NCI-H82 (cell line): ENCODE measurements around the gene BORCS5.

ENCODE experiments used
- DNase-seq: peaks from one replicate; lab custom pipeline; 2025; lab: John Stamatoyannopoulos, UW

BORCS5 gene

DNA sequence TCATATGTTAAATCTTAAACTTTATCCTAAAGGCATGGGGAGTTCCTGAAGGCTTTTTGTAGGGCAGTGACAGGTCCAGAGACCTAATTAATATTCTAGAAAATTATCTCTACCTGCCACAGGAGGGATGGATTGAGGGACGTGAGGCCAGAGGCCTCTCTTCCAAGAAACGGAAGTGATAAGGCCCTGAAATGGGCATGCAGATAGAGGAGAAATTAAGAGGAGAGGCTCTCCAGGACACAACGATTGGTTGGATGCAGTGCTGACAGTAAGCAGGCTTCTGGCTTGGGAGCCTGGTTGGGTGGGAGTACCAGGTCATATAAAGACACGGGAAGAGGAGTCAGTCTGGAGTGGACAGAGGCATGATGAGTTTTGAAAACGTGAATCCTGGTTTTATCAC is 3.1 kb upstream of the BORCS5 start:
- DNase-seq = no peak

DNA sequence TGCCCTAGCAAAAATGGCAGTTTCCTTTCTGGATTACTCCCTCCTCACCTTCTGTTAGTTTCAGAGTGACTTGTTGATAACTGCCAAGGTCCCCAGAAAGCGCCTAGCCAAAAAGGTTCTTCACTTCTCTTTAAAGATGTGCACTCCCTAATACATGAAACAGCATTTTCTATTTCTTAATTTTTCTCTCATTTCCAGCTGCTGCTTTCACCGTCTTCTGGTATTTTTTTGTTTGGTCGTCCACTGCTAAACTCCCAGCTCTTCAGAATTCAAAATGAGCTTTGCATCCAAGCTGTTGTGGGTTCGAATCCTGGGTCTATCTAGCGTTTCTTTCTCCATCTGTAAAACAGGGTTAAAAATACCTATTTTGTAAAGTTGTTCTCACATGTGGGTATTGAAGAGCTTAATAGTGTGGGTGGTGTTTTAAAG is 397 bp upstream of the BORCS5 start:
- DNase-seq = no peak

DNA sequence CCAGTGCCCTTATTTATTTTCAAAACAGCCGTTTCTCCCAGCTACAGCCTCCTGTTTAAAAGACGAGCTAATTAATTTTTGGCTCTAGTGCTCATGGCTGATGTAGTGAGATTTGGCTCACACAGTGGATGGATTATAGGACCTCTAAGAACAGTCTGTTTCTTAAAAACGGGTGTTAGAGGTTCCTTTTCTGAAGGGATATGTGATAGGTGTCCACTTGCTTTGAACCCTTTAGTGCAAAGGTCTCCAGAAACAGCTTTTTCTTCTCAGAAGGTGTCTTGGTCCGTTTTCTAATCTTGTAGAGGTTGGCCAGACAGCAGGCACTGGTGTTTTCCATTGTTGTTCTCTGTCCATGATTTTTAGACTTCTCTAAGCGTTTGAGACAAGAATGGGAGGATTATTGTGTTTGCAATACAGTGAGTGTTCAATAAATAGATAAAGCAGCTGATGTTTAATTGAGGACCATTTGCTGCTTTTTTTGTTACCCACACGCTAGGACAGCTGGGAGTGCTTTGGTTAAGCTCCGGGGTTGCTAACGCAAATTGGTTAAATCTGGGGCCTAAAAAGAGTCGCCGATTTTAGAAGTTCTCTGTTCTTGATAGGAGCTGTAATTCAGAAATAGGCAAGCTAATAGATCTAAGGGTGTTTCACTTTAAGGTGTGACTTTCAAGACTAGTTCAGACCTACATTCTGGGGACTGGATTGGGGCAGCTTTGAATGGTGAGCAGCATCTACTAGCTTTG is 1.0 kb downstream of the BORCS5 start:
- peak; percentile 71 for DNase-seq

DNA sequence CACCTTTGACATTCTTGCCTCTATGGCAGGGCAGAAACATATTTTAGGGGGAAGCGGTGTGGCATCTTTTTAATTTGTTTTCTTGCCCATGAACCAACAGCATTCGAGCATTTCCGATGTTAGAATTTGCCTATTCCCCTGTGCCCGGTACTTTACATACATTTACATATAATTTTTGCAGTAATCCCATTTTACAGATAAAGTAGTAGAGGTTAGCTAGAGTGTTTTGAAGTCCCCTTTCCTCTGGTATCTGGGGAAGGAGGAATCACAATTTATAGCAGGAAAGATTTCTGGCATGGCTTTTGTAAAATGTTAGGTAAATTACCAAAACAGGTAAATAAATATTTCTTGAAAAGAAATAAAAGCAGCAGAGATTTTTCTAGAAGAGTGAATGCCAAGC is 1.6 kb downstream of the BORCS5 start:
- DNase-seq = no peak

DNA sequence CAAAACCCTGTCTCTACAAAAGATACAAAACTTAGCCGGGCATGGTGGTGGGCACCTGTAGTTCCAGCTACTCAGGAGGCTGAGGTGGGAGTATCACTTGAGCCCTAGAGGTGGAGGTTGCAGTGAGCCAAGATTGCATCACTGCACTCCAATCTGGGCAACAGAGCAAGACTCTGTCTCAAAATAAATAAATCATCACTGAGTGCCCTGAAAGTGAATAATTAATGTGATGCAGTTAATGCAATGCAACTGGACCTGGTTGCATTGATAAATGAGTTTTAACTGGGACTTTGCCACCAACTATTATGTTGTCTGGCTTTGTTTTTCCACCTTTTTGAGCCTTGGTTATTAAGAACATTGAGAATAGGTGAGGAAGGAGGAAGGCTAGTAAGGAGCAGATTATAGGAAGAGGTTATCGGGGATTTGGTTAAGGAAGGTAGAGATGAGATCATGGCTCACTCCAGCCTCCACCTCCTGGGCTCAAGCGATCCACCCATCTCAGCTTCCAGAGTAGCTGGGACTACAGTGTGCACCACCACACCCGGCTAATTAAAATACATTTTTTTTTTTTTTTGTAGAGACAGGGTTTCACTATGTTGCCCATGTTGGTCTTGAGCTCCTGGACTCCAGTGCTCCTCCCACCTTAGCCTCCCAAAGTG is 8.0 kb downstream of the BORCS5 start:
- no peak for DNase-seq

DNA sequence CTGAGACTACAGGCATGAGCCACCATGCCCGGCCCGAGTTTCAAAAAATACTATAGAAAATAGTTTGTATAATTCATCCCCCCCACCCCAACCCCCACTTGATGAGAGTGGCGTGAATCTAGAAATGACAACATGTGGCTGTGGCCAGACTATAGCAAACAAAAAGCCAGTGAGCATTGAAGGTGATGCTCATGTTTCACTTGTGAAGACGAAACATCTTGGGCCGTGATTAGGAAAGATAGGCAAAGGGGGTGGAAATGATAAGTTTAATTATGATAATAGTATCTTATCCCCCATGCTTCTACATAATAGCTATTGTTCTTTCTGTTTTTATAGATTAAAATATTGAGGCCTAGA is 8.5 kb downstream of the BORCS5 start:
- DNase-seq = no peak

DNA sequence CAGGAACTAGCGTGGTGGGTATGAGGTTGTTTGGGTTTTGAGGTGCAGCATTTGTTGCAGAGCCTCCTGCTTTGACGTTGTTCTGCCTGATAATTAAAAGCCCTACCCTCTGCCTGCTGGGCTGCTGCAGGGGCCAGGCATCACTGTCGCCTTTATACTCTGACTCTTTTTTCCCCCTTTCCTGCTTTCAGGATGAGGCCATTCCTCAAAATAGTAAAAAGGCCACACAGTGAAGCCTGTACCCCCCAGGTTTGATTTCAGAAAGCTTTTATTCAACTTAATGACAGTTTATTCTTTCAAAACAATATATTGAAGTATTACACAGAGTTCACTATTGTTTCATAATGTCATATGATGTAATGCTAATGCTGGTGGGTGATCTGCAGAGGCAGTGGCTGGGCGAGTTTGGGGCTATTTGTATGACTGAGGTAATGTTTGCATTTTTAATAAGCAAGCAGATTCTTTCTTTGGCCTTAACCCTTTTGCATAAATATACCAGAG is 9.1 kb downstream of the BORCS5 start:
- DNase-seq = no peak

DNA sequence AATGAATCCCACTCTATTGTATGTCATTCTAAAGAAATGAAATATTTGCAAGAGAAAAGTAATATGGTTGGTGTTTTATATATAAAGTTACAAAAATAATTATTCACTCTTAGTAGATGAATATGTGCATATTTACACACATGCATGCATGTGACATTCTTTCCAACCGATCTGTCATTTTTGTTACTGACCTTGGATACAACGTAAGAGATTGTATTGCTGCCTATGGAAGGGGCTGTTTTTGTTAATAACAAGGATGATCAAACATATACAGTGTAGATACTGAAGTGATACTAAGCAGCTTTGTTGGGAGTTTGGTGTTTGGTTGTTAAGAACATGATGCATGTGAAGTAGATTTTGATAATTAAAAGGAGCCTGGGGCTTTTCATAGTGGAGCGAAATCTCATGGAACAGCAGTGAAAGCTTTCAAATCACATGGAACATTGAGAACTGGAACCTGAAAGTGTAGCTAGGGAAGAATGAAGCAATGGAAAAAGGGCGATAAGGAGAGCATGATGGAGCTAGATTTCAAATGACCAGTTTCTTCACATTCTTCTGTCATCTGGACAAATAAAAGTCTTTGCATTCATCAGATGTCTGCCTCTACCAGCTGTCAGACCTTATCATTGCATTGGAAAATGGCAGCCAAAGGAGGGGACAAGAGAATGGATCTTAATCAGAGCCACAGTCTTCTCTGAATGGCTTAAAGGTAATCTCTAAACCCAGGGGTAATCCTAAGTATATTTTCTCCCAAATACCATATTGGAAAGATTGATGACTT is 10.0 kb downstream of the BORCS5 start:
- peak; percentile 35 for DNase-seq

DNA sequence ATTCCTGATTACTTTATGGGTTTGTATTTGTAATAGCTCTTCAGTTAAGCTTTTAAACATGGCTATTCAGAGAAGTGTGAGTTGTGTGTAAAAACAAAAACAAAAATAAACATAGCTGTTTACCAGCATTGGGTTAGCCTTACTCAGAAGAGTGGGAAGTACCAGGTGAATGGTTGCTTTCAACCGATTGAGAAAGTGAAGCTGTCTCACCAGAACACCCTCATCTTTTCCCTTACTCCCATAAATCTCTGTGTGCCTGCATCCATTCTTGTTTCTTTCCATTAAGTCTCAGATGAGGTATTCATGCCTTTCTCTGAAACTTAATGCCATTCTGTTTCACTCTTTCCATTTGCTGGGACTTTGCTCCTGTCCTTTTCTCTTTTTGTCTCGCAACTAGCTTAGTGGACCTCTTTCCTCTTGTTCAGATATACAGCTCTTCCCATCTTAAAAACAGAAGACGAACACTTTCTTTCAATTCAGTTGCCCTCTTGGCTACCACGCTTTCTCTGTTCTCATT is 10.7 kb downstream of the BORCS5 start:
- no peak for DNase-seq

DNA sequence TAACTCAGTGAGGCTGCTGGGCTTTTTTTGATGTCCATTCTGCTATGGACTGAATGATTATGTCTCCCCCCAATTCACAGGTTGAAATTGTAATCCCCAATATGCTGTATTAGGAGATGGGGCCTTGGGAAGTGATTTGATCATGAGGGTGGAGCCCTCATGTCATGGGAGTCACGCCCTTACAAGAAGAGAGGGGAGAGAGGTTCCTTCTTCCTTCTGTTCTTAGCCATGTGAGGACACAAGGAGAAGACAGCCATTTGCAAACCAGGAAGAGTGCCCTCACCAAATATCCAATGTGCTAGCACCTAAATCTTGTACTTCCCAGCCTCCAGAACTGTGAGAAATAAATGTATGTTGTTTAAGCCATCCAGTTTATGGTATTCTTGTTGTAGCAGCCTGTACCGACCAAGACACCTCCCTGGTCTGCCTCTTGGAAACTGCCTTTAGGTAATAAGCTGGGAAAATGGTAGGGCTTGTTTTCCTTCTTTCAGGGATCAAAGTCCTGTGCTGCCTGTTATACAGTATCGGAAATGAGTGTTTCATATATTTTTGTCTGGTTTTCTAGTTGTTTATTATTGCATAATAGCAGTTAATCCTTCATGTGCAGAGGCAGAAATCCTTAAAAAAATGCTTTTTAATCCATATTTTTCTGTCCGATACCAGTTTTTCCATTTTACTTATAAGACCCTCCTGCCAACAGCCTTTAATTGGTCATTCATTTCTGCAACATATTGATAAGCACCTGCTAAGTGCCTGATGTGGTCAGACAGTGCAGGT is 16.3 kb downstream of the BORCS5 start:
- no peak for DNase-seq

DNA sequence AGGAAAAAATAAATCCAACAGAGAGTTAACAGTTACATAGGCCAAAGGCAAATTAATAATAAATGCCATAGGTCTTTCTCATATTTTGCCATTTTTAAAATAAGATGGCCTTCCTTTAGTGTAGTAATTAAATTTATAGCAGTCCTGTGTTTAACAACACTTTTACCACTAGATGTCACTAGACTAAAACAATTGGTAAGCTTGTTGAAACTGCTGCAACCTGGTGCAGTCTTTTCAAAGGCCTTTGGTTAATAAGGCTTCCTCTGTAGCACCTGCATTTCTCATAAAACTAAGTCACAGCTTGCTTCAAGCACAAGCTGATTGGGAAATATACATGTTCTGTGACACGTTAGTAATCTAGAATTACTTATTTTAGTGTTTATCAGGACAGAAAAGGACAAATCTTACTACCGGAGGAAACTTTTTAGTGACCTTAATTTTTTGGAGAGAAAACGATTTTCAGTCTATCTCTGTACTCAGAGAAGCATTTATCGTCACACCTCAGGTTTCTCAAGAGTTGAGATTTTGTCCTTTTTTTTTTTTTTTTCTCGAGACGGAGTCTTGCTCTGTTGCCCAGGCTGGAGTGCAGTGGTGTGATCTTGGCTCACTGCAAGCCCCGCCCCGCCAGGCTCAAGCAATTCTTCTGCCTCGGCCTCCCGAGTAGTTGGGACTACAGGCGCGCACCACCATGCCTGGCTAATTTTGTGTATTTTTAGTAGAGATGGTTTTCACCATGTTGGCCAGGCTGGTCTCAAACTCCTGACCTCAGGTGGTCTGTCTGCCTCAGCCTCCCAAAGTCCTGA is 20.0 kb downstream of the BORCS5 start:
- DNase-seq = peak; percentile 88

DNA sequence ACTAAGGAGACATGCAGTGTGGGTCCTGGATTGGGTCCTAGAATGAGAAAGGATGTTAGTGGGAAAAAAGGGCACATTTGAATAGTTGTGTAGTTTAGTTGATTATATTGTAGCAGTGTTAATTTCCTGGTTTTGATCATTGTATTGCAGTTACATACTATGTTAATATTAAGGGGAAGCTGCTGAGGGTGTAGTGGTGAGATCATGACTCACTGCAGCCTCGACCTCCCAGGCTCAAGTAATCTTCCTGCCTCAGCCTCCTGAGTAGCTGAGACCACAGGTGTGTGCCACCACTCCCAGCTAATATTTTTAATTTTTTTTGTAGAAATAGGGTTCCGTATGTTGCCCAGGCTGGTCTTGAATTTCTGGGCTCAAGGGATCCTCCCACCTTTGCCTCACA is 21.7 kb downstream of the BORCS5 start:
- no peak for DNase-seq

DNA sequence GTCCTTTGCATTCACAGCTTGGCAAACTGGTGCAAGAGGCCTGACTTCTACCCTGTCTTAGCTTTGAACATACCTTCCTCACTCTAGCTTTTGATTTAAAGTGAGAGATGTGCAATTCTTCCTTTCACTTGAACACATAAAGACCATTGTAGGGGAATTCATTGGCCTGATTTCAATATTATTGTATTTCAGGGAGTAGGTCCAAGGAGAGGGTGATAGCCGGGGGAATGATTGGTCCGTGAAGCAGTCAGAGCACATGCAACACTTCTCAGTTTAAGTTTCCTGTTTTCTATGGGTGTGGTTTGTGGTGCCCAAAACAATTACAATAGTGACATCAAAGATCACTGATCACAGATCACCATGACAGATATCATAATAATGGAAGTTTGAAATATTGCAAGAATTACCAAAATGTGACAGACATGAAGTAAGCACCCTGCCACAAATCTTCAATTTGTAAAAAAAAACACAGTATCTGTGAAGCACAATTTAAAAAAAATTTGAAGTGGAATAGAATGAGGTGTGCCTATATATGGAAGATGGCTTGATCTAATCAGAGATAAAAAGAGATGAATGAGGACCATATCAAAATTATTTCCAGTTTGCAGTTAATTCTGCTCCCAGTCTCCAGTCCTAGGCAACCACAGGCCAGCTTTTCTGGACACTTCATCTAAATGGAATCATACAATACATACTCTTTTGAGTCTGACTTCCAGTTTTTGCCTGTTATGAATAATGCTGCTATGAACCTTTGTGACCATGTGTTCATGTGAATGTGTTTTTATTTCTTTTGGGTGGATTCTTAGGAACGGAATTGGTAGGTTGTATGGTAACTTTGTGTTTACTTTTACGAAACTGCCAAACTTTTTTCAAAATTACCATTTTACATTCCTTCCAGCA is 23.2 kb downstream of the BORCS5 start:
- no peak for DNase-seq

DNA sequence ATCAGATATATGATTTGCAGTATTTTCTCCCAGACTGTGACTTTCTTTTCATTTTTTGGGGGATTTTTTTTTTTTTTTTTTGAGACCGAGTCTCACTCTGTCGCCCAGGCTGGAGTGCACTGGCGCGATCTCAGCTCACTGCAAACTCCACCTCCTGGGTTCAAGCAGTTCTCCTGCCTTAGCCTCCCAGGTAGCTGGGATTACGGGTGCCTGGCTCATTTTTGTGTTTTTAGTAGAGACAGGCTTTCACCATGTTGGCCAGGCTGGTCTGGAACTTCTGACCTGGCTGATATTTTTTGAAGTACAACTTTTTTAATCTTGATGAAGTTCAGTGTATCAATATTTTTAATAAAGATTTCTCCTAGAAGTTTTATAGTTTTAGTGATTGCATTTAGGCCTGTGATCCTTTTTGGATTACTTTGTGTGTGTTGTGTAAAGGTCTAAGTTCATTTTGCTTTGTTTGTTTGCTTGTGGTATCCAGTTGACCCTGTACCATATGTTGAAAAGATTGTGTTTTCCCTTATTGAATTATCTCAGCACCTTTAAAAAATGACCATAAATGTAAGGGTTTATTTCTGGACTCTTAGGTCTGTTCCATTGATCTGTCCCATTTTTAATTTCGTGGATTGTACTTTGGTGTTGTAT is 24.2 kb downstream of the BORCS5 start:
- no peak for DNase-seq

DNA sequence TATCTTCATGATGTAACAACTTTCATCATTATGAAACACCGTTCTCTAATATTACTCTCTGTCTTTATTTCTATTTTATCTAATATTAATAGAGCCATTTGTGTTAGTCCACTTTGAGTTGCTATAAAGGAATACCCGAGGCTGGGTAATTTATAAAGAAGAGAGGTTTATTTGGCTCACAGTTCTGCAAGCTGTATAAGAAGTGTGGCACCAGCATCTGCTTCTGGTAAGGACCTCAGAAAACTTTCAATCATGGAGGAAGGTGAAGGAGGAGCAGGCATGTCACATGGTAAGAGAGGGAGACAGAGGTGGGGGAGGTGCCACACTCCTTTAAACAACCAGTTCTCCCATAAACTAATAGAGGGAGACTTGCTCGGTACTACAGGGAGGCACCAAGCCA is 25.1 kb downstream of the BORCS5 start:
- DNase-seq = peak; percentile 20

DNA sequence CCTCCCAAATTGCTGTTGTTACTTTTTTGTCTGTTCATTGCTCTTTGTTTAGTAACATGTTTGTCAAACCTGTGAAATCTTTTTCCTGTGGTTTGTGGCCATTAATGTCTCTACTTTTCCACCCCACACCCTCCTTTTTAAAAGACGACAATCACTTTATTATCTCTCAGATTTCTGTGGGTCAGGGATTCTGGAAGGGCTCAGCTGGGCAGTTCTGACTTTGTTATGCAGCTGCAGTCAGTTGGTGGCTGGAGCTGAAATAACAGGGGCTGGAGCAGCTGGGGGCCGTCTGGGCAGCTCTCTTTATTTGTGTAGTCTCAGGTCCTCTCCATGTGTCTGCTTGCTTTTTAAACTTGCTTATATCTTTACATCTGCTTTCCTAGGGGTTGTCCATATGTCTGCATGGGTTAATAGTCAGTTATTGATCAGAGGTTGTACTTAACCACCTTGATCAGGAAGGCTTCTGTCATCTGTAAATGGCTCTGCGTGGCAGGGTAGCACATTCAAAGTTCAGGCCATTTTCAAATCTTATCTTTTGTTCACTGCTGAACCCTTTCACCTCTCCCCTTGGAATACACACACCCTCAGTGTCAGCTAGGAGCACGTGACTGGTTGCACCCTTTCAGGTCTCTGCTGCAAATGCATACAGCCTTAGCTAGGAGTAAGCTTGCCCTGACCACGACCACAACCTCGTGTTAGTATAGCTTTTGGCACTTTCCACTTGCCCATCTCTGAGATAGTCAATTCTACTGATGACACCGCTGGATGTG is 27.9 kb downstream of the BORCS5 start:
- DNase-seq = no peak

DNA sequence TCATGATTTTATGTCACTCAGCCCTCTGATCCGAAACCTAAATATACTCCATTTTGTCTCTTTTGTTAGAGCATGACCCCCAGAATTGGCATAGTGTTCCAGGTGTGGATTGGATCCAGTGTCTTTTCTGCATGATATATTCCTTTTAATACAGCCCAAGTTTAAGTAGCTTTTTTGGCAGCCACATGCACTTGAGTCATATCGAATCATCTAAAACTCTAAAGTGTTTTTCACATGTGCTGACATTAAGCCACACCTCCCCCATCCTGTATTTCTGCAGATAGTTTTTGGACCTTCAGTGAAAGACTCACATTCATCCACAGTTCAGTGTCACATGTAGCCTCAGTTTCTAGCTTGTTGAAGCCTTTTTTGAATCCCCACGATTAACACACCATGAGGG is 30.6 kb downstream of the BORCS5 start:
- no peak for DNase-seq

DNA sequence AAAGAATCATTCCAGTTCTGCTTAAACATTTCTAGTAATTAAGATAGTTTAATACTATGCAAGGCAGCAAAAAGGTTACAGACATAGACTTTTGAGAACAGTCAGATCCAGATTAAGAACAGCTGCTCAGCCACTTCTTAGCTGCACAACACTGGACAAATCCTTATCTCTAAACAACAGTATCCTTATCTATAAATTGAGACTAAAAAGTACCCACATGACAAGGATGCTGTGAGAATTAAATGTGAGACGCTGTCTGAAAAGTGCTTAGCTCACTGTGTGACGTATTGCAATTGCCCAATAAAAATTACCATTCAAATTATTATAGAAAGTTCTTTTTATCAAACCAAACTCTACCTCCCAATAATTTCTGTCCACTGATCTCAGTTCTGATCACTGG is 35.5 kb downstream of the BORCS5 start:
- DNase-seq = peak; percentile 25

DNA sequence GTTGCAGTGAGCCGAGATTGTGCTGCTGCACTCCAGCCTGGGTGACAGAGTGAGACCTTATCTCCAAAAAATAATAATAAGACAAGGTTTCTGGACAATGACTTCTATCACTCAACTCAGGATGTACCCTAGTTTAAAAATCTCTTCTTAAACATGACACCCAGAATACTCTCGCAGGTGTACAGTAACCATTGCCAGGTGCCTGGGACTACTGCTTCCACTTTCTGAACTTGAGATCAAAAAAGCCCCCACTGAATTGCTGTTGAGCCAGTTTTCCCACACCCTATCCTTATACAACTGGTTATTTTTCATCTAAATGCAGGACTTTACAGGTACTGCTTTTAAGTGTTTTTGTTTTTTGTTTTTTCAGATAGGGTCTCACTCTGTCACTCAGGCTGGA is 36.3 kb downstream of the BORCS5 start:
- DNase-seq = no peak
